Measurements from ENCODE around the gene ABCA10.

Gene ABCA10

DNA sequence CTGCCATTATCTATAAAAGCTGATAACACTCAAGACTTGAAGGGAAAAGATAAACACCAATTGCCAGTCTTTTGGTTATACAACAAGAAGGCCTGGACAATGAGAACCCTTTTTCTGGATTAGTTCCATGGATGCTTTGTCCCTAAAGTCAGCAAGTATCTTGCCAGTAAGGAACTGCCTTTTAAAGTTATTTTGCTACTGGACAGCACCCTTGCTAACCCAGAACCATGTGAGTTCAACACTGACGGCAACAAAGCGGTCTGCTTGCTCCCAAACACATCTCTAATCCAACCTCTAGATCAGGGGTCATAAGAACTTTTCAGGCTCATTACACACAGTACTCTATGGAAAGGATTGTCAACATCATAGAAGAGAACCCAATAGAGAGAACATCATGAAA lies 61.7 kb downstream of the ABCA10 start:
- DNase-seq (no peak), ATAC-seq (no peak)
- Mint-ChIP-seq H3K9me3 (peaks cover 6% of the 10 kb centered on the region), H3K4me1 (no peaks in the 10 kb centered on the region), H3K36me3 (ENCODE audit: low read depth) (no peaks in the 10 kb centered on the region), H3K4me3 (no peak overlapping the region), H3K27ac (no peak overlapping the region), H3K27me3 (no peaks in the 10 kb centered on the region)

- H3K9me3 Mint-ChIP-seq = peaks cover 6% of the 10 kb centered on the region
- H3K27ac Mint-ChIP-seq = no peak overlapping the region
- no peaks in the 10 kb centered on the region for H3K4me1 Mint-ChIP-seq
- ATAC-seq (no peak), DNase-seq (no peak)
- no peak overlapping the region for H3K4me3 Mint-ChIP-seq
- H3K27me3 Mint-ChIP-seq = no peaks in the 10 kb centered on the region
- H3K36me3 Mint-ChIP-seq (ENCODE audit: low read depth) = no peaks in the 10 kb centered on the region
Observed at GRCh38 chr17:69164206-69164605, 64.4 kb downstream of the ABCA10 start.

GRCh38 chr17:69159418-69159817 lies 69.2 kb downstream of the ABCA10 start:
- no peaks in the 10 kb centered on the region for H3K27me3 Mint-ChIP-seq
- no peak overlapping the region for H3K4me3 Mint-ChIP-seq
- H3K9me3 Mint-ChIP-seq = no peaks in the 10 kb centered on the region
- no peaks in the 10 kb centered on the region for H3K4me1 Mint-ChIP-seq
- ATAC-seq = no peak
- no peak for DNase-seq
- H3K27ac Mint-ChIP-seq = no peak overlapping the region
- peaks cover 3% of the 10 kb centered on the region for H3K36me3 Mint-ChIP-seq (ENCODE audit: low read depth)

DNA sequence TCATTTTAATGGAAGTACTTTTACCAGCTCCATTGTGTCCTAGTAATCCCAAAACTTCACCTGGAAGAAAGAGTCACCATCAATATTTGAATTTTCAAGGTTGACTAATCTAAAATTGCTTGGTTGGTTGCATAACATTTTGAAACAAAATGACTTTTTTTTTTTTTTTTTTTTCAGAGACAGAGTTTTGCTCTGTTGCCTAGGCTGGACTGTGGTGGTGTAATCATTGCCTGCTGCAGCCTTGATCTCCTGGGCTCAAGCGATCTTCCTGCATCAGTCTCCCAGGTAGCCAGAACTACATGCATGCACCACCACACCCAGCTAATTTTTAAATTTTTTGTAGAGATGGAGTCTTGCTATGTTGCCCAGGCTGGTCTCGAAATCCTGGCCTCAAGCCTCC lies 74.4 kb downstream of the ABCA10 start:
- Mint-ChIP-seq H3K36me3 (ENCODE audit: low read depth) (peaks cover 3% of the 10 kb centered on the region), H3K4me3 (no peak overlapping the region), H3K9me3 (no peaks in the 10 kb centered on the region), H3K27ac (no peak overlapping the region), H3K4me1 (no peaks in the 10 kb centered on the region), H3K27me3 (no peaks in the 10 kb centered on the region)
- DNase-seq (no peak), ATAC-seq (no peak)

GRCh38 chr17:69150333-69150732 lies 78.3 kb downstream of the ABCA10 start:
- no peaks in the 10 kb centered on the region for H3K9me3 Mint-ChIP-seq
- H3K4me1 Mint-ChIP-seq = no peaks in the 10 kb centered on the region
- peaks cover 3% of the 10 kb centered on the region for H3K36me3 Mint-ChIP-seq (ENCODE audit: low read depth)
- no peak overlapping the region for H3K4me3 Mint-ChIP-seq
- DNase-seq (no peak), ATAC-seq (no peak)
- no peak overlapping the region for H3K27ac Mint-ChIP-seq
- no peaks in the 10 kb centered on the region for H3K27me3 Mint-ChIP-seq

DNA sequence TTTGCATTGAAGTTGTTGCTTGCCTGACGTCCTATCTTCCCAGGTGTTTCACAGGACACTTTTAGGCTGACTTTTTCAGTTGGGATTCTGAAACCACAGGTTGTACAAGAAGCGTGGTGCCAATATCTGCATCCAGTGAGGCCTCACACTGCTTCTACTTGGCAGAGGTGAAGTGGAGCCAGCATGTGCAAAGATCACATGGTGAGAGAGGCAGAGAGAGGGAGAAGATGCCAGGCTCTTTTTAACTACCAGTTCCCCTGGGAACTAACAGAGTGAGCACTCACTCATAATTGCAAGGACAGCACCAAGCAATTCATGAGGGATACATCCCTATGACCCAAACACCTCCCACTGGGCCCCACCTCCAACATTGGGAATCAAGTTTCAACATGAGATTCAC lies 81.2 kb downstream of the ABCA10 start:
- H3K4me1 Mint-ChIP-seq = no peaks in the 10 kb centered on the region
- H3K4me3 Mint-ChIP-seq = no peak overlapping the region
- peaks cover 1% of the 10 kb centered on the region for H3K36me3 Mint-ChIP-seq (ENCODE audit: low read depth)
- H3K27me3 Mint-ChIP-seq = peaks cover 3% of the 10 kb centered on the region
- no peak for DNase-seq
- ATAC-seq = no peak
- H3K9me3 Mint-ChIP-seq = no peaks in the 10 kb centered on the region
- H3K27ac Mint-ChIP-seq = no peak overlapping the region

DNA sequence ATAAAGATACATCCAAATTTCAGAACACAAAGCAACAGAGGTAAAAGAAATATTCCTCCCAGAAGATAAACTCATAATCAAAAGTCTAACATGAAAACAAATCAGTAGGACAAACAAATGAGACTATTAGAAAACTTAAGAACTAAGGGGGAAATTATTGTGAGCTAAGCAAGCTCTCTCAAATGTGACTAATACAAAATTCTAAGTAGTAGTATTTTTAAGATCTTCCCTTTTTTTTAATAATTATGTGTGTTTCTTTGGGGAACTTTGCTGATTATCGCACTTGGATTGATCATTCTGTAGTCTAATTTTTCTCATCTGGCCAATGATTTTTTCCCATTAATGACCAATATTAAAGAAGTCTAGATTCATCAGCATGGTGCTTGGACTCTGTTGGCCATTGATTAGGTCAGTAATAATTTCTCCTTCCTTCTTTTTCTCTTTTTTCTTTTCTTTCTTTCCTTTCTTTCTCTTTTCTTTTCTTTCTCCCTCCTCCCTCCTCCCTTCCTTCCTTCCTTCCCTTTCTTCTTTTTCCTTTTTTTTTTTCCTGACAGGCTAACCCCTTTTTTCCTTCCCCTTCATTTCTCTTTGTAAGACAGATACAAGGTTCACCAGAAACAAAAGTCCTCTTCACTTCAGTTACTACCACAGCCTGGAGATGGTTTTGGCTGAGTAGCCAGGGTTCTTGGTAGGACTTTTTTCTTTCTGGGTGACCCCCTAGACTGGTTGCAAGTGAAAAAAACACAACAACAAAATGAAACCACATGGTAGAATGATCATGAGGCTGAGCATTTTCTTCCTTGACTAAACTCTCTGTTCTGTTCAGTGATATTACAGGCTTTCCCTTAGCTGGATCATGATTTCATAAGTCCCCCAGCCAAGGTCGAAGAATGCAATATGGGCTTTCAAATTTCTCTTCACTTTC lies 84.0 kb downstream of the ABCA10 start:
- H3K9me3 Mint-ChIP-seq = no peaks in the 10 kb centered on the region
- DNase-seq (no peak), ATAC-seq (no peak)
- no peaks in the 10 kb centered on the region for H3K4me1 Mint-ChIP-seq
- no peak overlapping the region for H3K27ac Mint-ChIP-seq
- H3K36me3 Mint-ChIP-seq (ENCODE audit: low read depth) = peaks cover 1% of the 10 kb centered on the region
- H3K27me3 Mint-ChIP-seq = peaks cover 3% of the 10 kb centered on the region
- no peak overlapping the region for H3K4me3 Mint-ChIP-seq

DNA sequence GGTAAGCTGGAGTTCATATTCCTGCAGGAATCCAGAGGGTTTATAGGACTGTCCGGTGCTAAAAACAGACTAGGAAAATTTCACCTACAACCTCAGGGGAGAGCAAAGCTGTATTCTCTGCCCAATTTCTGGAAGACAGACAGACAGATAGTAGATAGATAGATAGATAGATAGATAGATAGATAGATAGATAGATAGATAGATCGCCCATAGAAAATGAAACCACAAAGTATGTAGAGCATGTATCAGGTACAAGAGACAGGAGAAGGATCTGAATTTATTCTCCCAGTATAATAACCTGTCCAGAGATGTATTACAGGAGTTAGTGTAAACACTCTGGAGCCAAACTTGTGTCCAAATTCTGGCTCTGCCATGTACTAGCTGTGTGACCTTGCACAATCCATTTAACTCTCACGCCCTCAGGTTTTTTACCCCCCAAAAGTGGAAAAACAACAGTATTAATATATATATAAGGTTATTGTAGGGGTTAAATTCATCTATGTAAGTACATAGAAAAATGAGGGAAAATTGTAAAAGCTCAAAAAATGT lies 84.9 kb downstream of the ABCA10 start:
- ATAC-seq = no peak
- H3K4me1 Mint-ChIP-seq = no peaks in the 10 kb centered on the region
- H3K9me3 Mint-ChIP-seq = no peaks in the 10 kb centered on the region
- H3K27me3 Mint-ChIP-seq = peaks cover 3% of the 10 kb centered on the region
- no peak overlapping the region for H3K4me3 Mint-ChIP-seq
- H3K27ac Mint-ChIP-seq = no peak overlapping the region
- no peak for DNase-seq
- H3K36me3 Mint-ChIP-seq (ENCODE audit: low read depth) = peaks cover under 1% of the 10 kb centered on the region

DNA sequence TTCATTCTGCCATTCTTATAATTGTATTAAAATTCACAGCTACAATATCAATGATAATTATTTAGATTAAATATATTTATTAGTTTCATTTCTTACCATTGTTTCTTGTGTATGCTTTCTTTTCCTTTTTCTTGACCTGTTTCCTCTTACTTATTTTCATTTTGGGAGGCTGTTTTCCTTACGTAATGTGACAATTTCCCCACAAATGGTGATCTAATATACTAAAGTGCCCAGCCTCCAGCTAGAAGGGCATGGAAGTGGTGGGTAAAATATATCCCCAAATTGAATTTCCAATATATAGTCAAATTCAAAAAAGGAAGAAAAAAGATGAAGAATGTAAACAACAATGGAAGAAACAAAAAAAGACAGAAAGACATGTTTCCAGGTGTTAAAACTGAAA lies 85.5 kb downstream of the ABCA10 start:
- Mint-ChIP-seq H3K9me3 (no peaks in the 10 kb centered on the region), H3K27me3 (peaks cover 3% of the 10 kb centered on the region), H3K36me3 (ENCODE audit: low read depth) (no peaks in the 10 kb centered on the region), H3K4me3 (no peak overlapping the region), H3K4me1 (no peaks in the 10 kb centered on the region), H3K27ac (no peak overlapping the region)
- no peak for DNase-seq
- ATAC-seq = no peak

- no peaks in the 10 kb centered on the region for H3K4me1 Mint-ChIP-seq
- no peak for ATAC-seq
- no peak overlapping the region for H3K4me3 Mint-ChIP-seq
- no peak overlapping the region for H3K27ac Mint-ChIP-seq
- no peaks in the 10 kb centered on the region for H3K36me3 Mint-ChIP-seq (ENCODE audit: low read depth)
- no peak for DNase-seq
- H3K27me3 Mint-ChIP-seq = peaks cover 3% of the 10 kb centered on the region
- no peaks in the 10 kb centered on the region for H3K9me3 Mint-ChIP-seq
Observed at GRCh38 chr17:69142175-69142802, 86.3 kb downstream of the ABCA10 start.

DNA sequence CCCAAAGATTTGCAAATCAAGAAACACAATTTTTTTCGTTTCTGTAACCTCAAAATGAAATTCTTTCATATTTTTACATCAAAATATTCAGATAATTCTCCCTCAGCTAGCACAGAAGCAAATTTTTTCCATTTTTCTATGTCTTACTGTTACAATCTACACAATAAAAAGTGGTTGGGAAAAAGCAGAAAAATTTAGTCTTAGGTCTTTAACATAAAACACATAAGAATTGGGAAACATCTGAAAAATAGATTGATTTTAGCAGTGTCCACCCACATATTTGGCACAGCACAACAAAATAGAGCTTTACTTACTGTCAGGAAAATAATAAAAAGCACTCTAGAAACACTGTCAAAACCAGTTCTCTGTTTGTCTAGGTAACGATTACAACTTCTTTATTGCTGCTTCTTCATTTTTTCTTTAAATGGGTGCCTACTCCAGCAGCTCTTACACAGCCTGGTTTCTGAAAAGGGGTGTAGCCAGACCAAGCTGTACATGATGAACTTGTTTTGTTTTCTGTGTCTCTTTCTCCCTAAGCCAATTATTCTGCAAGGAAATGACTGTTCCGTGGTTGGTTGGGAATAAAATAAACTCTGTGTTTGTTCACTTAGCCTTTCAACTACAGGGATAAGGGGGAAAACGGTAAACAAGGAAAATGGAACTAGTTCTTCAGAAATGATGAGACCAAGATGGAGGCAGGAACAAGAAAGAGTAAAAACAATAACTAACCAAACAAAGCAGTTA lies 87.0 kb downstream of the ABCA10 start, which contains the start of gene ABCA6:
TSS of gene ABCA6 (minus strand) at position 465 of the 744 bp plus-strand sequence. CDS start 1,192 bp downstream, outside the sequence.
- Mint-ChIP-seq H3K4me1 (no peaks in the 10 kb centered on the region), H3K4me3 (no peak within 1 kb of the TSS), H3K36me3 (ENCODE audit: low read depth) (no peaks in the 10 kb centered on the region), H3K27ac (no peak within 1 kb of the TSS), H3K27me3 (peaks cover 3% of the 10 kb centered on the region), H3K9me3 (peaks cover 3% of the 10 kb centered on the region)
- ATAC-seq = no peak
- DNase-seq = no peak

DNA sequence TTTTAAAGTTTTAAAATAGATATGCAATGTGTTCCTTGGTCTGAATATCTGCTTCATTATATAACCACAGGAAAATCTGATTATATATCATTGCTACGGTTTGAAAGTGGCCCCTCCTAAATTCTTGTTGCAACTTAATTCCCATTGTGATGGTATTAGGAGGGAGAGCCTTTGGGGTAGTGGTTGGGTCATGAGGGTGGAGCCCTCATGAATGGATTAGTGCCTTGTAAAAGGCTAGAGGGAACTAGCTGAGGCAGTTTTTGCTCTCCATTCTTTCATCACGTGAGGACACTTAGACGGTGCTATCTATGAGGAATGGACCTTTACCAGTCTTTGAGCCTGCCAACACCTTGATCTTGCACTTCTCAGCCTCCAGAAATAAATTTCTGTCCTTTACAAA lies 94.5 kb downstream of the ABCA10 start:
- Mint-ChIP-seq H3K9me3 (peaks cover 3% of the 10 kb centered on the region), H3K27me3 (no peaks in the 10 kb centered on the region), H3K36me3 (ENCODE audit: low read depth) (peaks cover 3% of the 10 kb centered on the region), H3K4me3 (no peak overlapping the region), H3K27ac (no peak overlapping the region), H3K4me1 (no peaks in the 10 kb centered on the region)
- ATAC-seq (no peak), DNase-seq (no peak)

DNA sequence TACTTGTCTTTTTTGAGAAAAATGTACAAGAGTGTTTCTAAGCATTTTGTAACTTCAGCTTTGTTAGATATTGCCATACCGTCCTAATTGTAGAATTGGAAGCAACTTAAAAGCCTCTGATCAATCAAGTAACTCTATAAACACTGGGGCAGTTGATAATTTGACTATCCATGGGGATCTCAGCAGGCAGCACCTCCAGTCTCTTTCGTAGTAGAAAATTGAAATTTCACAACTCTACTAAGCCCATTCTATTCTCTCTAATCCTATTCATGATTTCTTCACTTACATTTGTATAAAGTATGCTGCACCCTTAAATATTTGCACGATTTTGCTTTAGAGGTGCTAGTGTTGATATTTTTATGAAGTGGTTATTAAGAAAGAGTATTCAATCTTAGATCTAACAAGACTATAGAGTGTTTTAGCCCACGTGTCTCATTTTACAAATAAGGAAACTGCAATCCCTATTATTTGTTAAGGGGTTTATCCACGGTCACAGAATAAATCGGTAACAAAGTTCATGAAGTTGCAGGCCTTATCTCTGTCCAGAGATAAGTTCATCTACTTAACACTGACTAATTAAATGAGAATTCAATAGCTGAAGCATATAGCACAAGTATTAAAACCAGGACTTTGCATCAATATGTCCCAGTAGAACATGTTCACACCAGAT lies 97.9 kb downstream of the ABCA10 start:
- ATAC-seq = no peak
- no peaks in the 10 kb centered on the region for H3K9me3 Mint-ChIP-seq
- no peaks in the 10 kb centered on the region for H3K4me1 Mint-ChIP-seq
- no peak overlapping the region for H3K4me3 Mint-ChIP-seq
- no peaks in the 10 kb centered on the region for H3K27me3 Mint-ChIP-seq
- DNase-seq = no peak
- H3K36me3 Mint-ChIP-seq (ENCODE audit: low read depth) = peaks cover 3% of the 10 kb centered on the region
- H3K27ac Mint-ChIP-seq = no peak overlapping the region

GRCh38 chr17:69123626-69124025 lies 105.0 kb downstream of the ABCA10 start:
- no peak for DNase-seq
- no peaks in the 10 kb centered on the region for H3K36me3 Mint-ChIP-seq (ENCODE audit: low read depth)

More at GRCh38 chr17:69123626-69124025, 105.0 kb downstream of the ABCA10 start:
- H3K27me3 Mint-ChIP-seq = no peaks in the 10 kb centered on the region
- no peak for ATAC-seq
- H3K9me3 Mint-ChIP-seq = no peaks in the 10 kb centered on the region
- H3K4me1 Mint-ChIP-seq = no peaks in the 10 kb centered on the region
- no peak overlapping the region for H3K4me3 Mint-ChIP-seq
- no peak overlapping the region for H3K27ac Mint-ChIP-seq

Measured in activated naive CD8-positive, alpha-beta T cell treated with anti-CD3 and anti-CD28 coated beads, Interleukin-2, amount 50 U/mL, for 24 hours (primary cell).